Stomach smooth muscle (tissue), 2 donors: ENCODE measurements around the gene STX11.

Experiments
- H3K27ac ChIP-seq: one replicate; pipeline ENCODE4 v1.7.0; 2013; ENCODE audit warnings: mild to moderate bottlenecking, low read length, inconsistent platforms
- H3K27me3 ChIP-seq, 2 donors: one replicate each; pipeline ENCODE4 v1.7.0; 2013; ENCODE audit warnings: low read length in 2 of 2; ENCODE audit not compliant: insufficient read depth in 2 of 2, control insufficient read depth in 1 of 2
- H3K36me3 ChIP-seq, 2 donors: one replicate each; pipeline ENCODE4 v1.7.0; 2013; ENCODE audit warnings: low read length in 2 of 2; ENCODE audit not compliant: control insufficient read depth in 2 of 2, insufficient read depth in 2 of 2
- H3K4me1 ChIP-seq: one replicate; pipeline ENCODE4 v1.7.0; 2013; ENCODE audit warnings: low read length; ENCODE audit not compliant: control insufficient read depth, insufficient read depth
- H3K4me3 ChIP-seq, 2 donors: one replicate each; pipeline ENCODE4 v1.7.0; 2013; ENCODE audit warnings: low read length in 2 of 2
- H3K9ac ChIP-seq, 2 donors: one replicate each; pipeline ENCODE4 v1.7.0; 2013; ENCODE audit warnings: low read length in 2 of 2, mild to moderate bottlenecking in 1 of 2
- H3K9me3 ChIP-seq, 2 donors: one replicate each; pipeline ENCODE4 v1.7.0; 2013; ENCODE audit warnings: low read length in 2 of 2; ENCODE audit not compliant: control insufficient read depth in 2 of 2
- donor health status: healthy.
- donor health status: Pancreatic carcinoma.

STX11 gene

DNA sequence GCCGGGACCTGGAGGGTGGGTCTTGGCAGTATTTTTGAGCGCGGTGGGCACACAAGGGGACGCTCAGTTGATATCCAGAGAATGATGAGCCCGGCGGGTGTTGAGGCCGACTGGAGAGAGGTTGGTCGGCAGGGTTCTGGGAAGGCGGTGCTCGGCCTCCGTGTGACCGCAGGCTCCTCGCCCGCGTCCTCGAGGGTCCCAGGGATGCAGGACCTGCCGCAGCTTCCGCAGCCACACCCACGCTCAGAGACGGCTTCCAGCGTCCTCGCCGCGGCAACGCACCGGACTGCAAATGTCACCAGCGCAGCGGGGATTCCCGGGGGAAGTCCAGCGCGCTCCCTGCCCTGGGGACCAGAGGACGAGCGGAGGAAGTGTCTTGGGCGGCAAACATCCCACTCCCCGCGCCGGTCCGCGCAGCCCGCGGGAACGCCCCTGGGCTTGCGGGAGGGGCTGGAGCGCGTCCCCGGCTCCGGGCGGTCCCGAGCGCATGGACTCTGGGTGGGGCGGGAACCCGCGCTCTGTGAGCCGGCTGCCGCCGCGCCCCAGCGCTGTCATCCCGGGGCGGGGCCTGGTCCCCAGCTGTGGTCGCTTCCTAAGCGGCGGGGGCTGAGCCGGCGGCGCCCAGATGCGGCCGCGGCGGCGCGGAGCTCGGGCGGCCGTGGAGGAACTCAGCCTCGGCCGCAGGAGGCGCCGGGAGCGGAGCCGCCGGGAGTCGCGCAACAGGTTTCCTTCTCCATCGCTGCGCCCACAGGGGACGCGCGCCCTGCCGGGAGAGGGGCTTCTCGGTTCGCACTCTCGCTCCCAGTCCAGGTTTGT, at the start of gene STX11:
TSS of gene STX11 (plus strand) at position 624 of the 816 bp plus-strand sequence. CDS start 36,111 bp downstream, outside the sequence.
- H3K9me3 ChIP-seq = no peaks in the 10 kb centered on the region
- H3K9ac ChIP-seq = peak within 1 kb of the TSS; percentile 51 to 60
- H3K4me3 ChIP-seq = peak within 1 kb of the TSS; percentile 65 to 81
- H3K27ac ChIP-seq = no peak within 1 kb of the TSS
- H3K4me1 ChIP-seq = peaks cover 12% of the 10 kb centered on the region
- H3K27me3 ChIP-seq = peaks cover 3 to 10% of the 10 kb centered on the region in 2 donors
- H3K36me3 ChIP-seq = no peaks in the 10 kb centered on the region

GRCh38 chr6:144103026-144103563, 47.2 kb upstream of the STX11 start:
- Histone ChIP-seq H3K4me1 (no peaks in the 10 kb centered on the region), H3K9me3 (no peaks in the 10 kb centered on the region), H3K36me3 (no peaks in the 10 kb centered on the region), H3K9ac (no peak overlapping the region), H3K27ac (no peak overlapping the region), H3K27me3 (no peaks in the 10 kb centered on the region), H3K4me3 (no peak overlapping the region)

DNA sequence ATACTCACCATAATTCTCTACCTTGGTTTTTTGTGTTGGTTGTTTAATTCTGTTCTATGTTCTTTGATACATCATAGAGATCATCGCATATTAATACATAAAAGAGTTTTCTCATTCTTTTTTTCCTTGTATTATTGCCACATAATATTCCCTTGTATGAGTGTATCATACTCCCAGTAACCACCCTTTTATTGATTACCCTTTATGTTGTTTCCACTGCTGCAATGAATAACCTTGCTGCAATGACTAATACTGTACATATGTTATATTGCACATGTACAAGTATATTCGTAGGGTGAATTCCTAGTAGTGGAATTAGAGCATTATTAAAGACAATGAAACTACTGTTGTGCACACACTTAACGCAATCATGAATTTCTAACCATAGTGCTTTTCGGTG, 45.8 kb upstream of the STX11 start:
- Histone ChIP-seq H3K4me3 (no peak overlapping the region), H3K27me3 (no peaks in the 10 kb centered on the region), H3K9me3 (no peaks in the 10 kb centered on the region), H3K9ac (no peak overlapping the region), H3K27ac (no peak overlapping the region), H3K36me3 (no peaks in the 10 kb centered on the region), H3K4me1 (no peaks in the 10 kb centered on the region)

DNA sequence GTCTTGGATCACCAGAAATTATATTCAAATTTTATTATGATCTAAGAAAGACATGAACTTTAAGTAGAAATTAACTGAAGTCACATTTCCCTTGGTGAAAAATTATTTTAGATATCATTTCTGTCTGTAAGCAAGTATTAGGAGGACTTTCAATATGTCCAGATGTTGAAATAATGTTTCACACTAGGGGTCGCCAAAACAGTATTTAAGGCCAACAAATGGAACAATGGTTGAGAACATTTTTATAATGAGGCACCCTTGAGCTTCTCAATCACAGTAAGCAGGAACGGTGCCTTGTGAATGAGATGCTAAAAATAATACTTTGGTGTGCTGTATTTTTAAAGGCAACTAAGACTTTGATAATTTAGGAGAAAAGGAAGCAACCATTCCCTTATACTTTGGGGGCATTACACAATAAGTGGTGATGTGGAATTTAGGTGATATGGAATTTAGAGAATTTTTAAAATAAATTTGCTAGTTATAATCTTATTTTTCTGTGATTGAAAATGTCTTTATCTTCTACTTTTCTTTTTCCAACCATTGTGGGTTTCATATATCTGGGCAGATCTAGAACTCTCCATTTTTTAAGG, 45.3 kb upstream of the STX11 start:
- H3K36me3 ChIP-seq = no peaks in the 10 kb centered on the region
- no peak overlapping the region for H3K27ac ChIP-seq
- H3K9me3 ChIP-seq = no peaks in the 10 kb centered on the region
- no peaks in the 10 kb centered on the region for H3K27me3 ChIP-seq
- H3K4me3 ChIP-seq = no peak overlapping the region
- H3K9ac ChIP-seq = no peak overlapping the region
- H3K4me1 ChIP-seq = no peaks in the 10 kb centered on the region

- Histone ChIP-seq H3K4me1 (no peaks in the 10 kb centered on the region), H3K9ac (no peak overlapping the region), H3K4me3 (no peak overlapping the region), H3K27me3 (no peaks in the 10 kb centered on the region), H3K9me3 (no peaks in the 10 kb centered on the region), H3K36me3 (no peaks in the 10 kb centered on the region), H3K27ac (no peak overlapping the region)
Measured at GRCh38 chr6:144106206-144106605, 44.1 kb upstream of the STX11 start.

DNA sequence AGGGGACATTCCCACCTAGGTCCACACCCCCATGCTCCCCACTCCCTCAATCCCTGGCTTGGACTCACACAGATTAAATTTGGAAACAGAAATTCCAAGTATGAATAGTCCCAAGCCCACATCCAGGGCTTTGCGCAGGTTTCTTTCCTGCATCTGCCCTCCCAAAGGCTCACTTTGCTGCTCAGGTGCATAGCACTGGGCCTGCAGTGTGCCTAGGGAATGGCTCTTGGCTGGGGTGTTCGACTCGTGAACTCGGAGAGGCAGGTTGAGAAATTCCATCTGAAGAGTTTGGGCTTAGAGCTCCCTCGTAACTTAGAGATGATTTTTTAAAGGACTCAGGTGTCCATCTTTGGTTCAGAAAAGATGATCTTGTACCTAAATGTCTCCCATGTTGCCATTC, 40.1 kb upstream of the STX11 start:
- no peaks in the 10 kb centered on the region for H3K9me3 ChIP-seq
- H3K36me3 ChIP-seq = no peaks in the 10 kb centered on the region
- no peak overlapping the region for H3K9ac ChIP-seq
- H3K27ac ChIP-seq = no peak overlapping the region
- no peak overlapping the region for H3K4me3 ChIP-seq
- H3K4me1 ChIP-seq = no peaks in the 10 kb centered on the region
- no peaks in the 10 kb centered on the region for H3K27me3 ChIP-seq

DNA sequence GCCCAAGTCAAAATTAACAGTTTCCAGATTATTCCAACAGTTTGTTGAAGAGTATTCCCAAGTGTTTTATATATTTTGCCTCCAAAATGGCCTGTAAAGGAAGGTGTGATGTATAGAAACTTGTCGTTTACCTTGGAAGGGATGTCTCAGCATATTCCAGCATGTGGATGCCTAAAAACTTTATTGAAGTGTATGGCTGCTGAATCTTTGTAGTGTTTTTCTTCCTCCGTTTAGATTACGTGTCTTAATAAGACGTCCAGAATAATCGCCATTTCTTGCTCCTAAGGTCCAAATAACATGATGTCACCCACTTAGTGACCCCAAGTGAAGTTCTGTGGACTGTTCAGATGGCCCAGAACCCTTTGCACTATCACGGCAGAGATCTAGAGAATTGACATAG, 37.0 kb upstream of the STX11 start:
- Histone ChIP-seq H3K27ac (no peak overlapping the region), H3K27me3 (no peaks in the 10 kb centered on the region), H3K4me3 (no peak overlapping the region), H3K9ac (no peak overlapping the region), H3K36me3 (no peaks in the 10 kb centered on the region), H3K4me1 (no peaks in the 10 kb centered on the region), H3K9me3 (no peaks in the 10 kb centered on the region)

DNA sequence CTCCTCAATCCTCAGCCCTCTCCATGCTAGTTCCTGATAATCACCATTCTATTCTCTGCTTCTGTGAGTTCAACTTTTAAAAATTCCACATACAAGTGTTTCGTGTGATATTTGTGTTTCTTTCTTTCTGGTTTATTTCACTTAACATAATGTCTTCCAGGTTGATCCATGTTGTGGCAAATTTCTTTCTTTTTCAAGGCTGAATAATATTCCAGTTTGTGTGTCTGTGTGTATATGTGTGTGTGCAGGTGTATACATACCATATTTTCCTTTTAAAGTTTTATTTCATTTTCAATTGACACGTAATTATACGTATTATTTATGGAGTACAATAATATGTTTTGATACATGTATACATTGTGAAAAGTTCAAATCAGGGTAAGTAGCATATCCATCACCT, 35.1 kb upstream of the STX11 start:
- no peaks in the 10 kb centered on the region for H3K9me3 ChIP-seq
- H3K36me3 ChIP-seq = no peaks in the 10 kb centered on the region
- no peak overlapping the region for H3K27ac ChIP-seq
- no peaks in the 10 kb centered on the region for H3K27me3 ChIP-seq
- H3K4me1 ChIP-seq = no peaks in the 10 kb centered on the region
- no peak overlapping the region for H3K4me3 ChIP-seq
- H3K9ac ChIP-seq = no peak overlapping the region

GRCh38 chr6:144119376-144119775, 30.9 kb upstream of the STX11 start:
- Histone ChIP-seq H3K4me3 (no peak overlapping the region), H3K27me3 (no peaks in the 10 kb centered on the region)

DNA sequence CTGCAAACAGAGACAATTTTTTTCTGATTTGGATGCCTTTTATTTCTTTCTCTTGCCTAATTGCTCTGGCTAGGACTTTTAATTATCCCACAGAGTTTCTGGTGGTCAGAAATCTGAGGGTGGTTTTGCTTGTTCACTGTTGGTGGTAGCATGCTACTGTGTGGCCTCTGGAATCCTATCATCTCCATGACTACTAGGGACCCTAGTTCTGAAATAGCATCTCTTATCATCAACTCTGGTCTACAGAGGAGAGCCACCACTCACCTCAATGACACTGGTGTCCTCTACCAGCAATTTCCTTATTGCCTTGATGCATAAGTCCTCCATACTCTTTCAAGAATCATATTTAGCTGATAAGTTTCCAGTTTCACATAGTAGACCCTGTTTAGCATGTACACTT, 27.5 kb upstream of the STX11 start:
- Histone ChIP-seq H3K4me3 (no peak overlapping the region), H3K9me3 (no peaks in the 10 kb centered on the region), H3K9ac (no peak overlapping the region), H3K27me3 (no peaks in the 10 kb centered on the region), H3K27ac (no peak overlapping the region), H3K4me1 (no peaks in the 10 kb centered on the region), H3K36me3 (no peaks in the 10 kb centered on the region)

More at GRCh38 chr6:144119376-144119775, 30.9 kb upstream of the STX11 start:
- no peaks in the 10 kb centered on the region for H3K9me3 ChIP-seq
- no peaks in the 10 kb centered on the region for H3K36me3 ChIP-seq
- H3K4me1 ChIP-seq = no peaks in the 10 kb centered on the region
- H3K9ac ChIP-seq = no peak overlapping the region
- H3K27ac ChIP-seq = no peak overlapping the region

GRCh38 chr6:144123421-144123820, 26.9 kb upstream of the STX11 start:
- H3K36me3 ChIP-seq = no peaks in the 10 kb centered on the region
- no peaks in the 10 kb centered on the region for H3K9me3 ChIP-seq
- no peak overlapping the region for H3K4me3 ChIP-seq
- H3K27me3 ChIP-seq = no peaks in the 10 kb centered on the region
- H3K9ac ChIP-seq = no peak overlapping the region
- no peak overlapping the region for H3K27ac ChIP-seq
- no peaks in the 10 kb centered on the region for H3K4me1 ChIP-seq
